ENCODE measurements around the gene POLD1. TPM values are rescaled to one million over a fixed set of nuclear protein-coding genes. Genes with fewer than 3 reads are reported as not detected.
"Not testable (repeated sequence)": the region's sequence is repeated elsewhere in the genome, so short reads cannot be mapped to it uniquely, and the experiment has no call there.

POLD1 gene
- total RNA-seq, 1 donor from 2014 or later: 18.9 TPM

- Histone ChIP-seq H3K4me2 (ENCODE audit: low read length) (no peak overlapping the region), H3K4me1 (ENCODE audit: insufficient read depth, low read length) (peaks cover 9% of the 10 kb centered on the region), H4K20me1 (ENCODE audit: insufficient read depth, low read length) (no peaks in the 10 kb centered on the region), H3K9ac (ENCODE audit: low read length) (no peak overlapping the region), H3K27ac (ENCODE audit: low read depth, low read length) (no peak overlapping the region), H3K27me3 (ENCODE audit: insufficient read depth, low read length) (peaks cover 8% of the 10 kb centered on the region), H3K4me3 (ENCODE audit: insufficient read depth, low read depth, low read length) (no peak overlapping the region), H3K79me2 (ENCODE audit: insufficient read depth, low read length) (no peaks in the 10 kb centered on the region), H3K36me3 (ENCODE audit: insufficient read depth, low read length) (no peaks in the 10 kb centered on the region), H2AFZ (ENCODE audit: low read depth, low read length) (no peak overlapping the region), H3K9me3 (ENCODE audit: insufficient read depth, low read depth, low read length) (no peaks in the 10 kb centered on the region)
- Mint-ChIP-seq H3K27me3 (ENCODE audit: low read depth, unreplicated experiment) (peaks cover 33% of the 10 kb centered on the region), H3K9me3 (ENCODE audit: unreplicated experiment) (peaks cover 6% of the 10 kb centered on the region), H3K36me3 (ENCODE audit: low read depth, unreplicated experiment) (no peaks in the 10 kb centered on the region), H3K4me3 (ENCODE audit: unreplicated experiment) (no peak overlapping the region), H3K27ac (ENCODE audit: unreplicated experiment) (no peak overlapping the region), H3K4me1 (ENCODE audit: low read depth, unreplicated experiment) (peaks cover 3% of the 10 kb centered on the region)
- FAIRE-seq: no peak
- no peak for TF ChIP-seq EZH2 (IDR thresholded peaks at IDR 0.05; ENCODE audit: insufficient read depth, low read length)
- no peak for TF ChIP-seq CTCF (IDR thresholded peaks at IDR 0.05; ENCODE audit: insufficient read depth, low read depth, low read length)
- DNase-seq (ENCODE audit: low read depth): no peak
Measured at GRCh38 chr19:50435627-50436026, 51.5 kb downstream of the POLD1 start.

DNA sequence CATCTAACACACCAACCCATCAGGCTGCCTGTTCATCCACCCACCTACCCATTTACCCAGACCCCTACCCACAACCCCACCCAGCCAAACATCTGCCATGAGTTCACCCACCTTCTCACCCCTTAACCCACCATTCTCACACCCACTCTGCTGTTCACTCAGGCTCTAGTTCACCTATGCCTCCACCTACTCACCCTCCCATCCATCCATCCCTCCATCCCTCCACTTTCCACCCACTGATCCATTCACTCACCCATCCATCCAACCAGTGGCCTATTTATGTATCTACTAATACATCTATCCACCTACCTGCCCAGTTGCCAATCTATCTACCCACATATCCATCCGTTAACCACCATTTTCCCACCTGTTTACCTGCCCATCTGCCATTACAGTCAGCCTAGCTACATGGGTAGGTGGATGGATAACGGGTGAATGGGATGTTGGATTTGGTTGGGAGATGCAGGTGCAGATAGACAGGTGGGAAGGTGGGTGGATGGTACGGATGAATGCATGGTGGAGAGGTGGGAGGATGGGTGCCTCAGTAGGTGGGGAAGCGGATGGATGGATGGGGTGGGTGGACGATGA lies 53.8 kb downstream of the POLD1 start:
- H3K4me1 Mint-ChIP-seq (ENCODE audit: low read depth, unreplicated experiment): no peaks in the 10 kb centered on the region
- Histone ChIP-seq H3K27ac (ENCODE audit: low read depth, low read length) (no peak overlapping the region), H3K9me3 (ENCODE audit: insufficient read depth, low read depth, low read length) (no peaks in the 10 kb centered on the region), H4K20me1 (ENCODE audit: insufficient read depth, low read length) (no peaks in the 10 kb centered on the region), H3K4me1 (ENCODE audit: insufficient read depth, low read length) (no peaks in the 10 kb centered on the region), H3K79me2 (ENCODE audit: insufficient read depth, low read length) (no peaks in the 10 kb centered on the region), H3K4me3 (ENCODE audit: insufficient read depth, low read depth, low read length) (no peak overlapping the region), H3K27me3 (ENCODE audit: insufficient read depth, low read length) (peaks cover 3% of the 10 kb centered on the region), H3K4me2 (ENCODE audit: low read length) (no peak overlapping the region), H3K36me3 (ENCODE audit: insufficient read depth, low read length) (no peaks in the 10 kb centered on the region), H3K9ac (ENCODE audit: low read length) (no peak overlapping the region), H2AFZ (ENCODE audit: low read depth, low read length) (no peak overlapping the region)
- peaks cover 6% of the 10 kb centered on the region for H3K9me3 Mint-ChIP-seq (ENCODE audit: unreplicated experiment)
- no peaks in the 10 kb centered on the region for H3K36me3 Mint-ChIP-seq (ENCODE audit: low read depth, unreplicated experiment)
- FAIRE-seq: no peak
- no peak for TF ChIP-seq CTCF (IDR thresholded peaks at IDR 0.05; ENCODE audit: insufficient read depth, low read depth, low read length)
- no peak for TF ChIP-seq EZH2 (IDR thresholded peaks at IDR 0.05; ENCODE audit: insufficient read depth, low read length)
- H3K27ac Mint-ChIP-seq (ENCODE audit: unreplicated experiment): no peak overlapping the region
- no peak for DNase-seq (ENCODE audit: low read depth)
- no peak overlapping the region for H3K4me3 Mint-ChIP-seq (ENCODE audit: unreplicated experiment)
- H3K27me3 Mint-ChIP-seq (ENCODE audit: low read depth, unreplicated experiment): peaks cover 30% of the 10 kb centered on the region

DNA sequence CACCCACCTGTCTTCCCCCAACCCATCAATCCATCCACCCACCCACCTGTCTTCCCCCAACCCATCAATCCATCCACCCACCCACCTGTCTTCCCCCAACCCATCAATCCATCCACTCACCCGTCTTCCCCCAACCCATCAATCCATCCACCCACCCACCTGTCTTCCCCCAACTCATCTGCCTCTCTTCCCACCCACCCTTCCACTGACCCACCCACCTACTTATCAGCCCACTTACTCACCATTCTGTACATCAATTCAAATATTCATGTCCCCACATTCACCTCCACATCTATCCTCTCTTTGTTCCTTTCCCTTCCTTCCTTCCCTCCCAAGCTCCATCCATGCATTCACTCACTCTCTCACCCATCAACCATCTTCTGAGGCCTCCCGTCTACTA lies 55.0 kb downstream of the POLD1 start:
- not testable (repeated sequence) for H3K27me3 ChIP-seq (ENCODE audit: insufficient read depth, low read length); H3K4me3 Mint-ChIP-seq (ENCODE audit: unreplicated experiment); H3K4me3 ChIP-seq (ENCODE audit: insufficient read depth, low read depth, low read length); H3K27ac ChIP-seq (ENCODE audit: low read depth, low read length); H3K9ac ChIP-seq (ENCODE audit: low read length); H3K4me1 Mint-ChIP-seq (ENCODE audit: low read depth, unreplicated experiment); H3K9me3 Mint-ChIP-seq (ENCODE audit: unreplicated experiment); H3K79me2 ChIP-seq (ENCODE audit: insufficient read depth, low read length); H3K4me2 ChIP-seq (ENCODE audit: low read length); H3K36me3 ChIP-seq (ENCODE audit: insufficient read depth, low read length); FAIRE-seq; H2AFZ ChIP-seq (ENCODE audit: low read depth, low read length); DNase-seq (ENCODE audit: low read depth); H3K4me1 ChIP-seq (ENCODE audit: insufficient read depth, low read length); H3K36me3 Mint-ChIP-seq (ENCODE audit: low read depth, unreplicated experiment); H4K20me1 ChIP-seq (ENCODE audit: insufficient read depth, low read length); H3K9me3 ChIP-seq (ENCODE audit: insufficient read depth, low read depth, low read length); H3K27ac Mint-ChIP-seq (ENCODE audit: unreplicated experiment)
- peaks cover 24% of the 10 kb centered on the region for H3K27me3 Mint-ChIP-seq (ENCODE audit: low read depth, unreplicated experiment)

Measured in astrocyte (in vitro differentiated cells and primary cell).